ENCODE measurements around the gene HSF4. TPM values are rescaled to one million over a fixed set of nuclear protein-coding genes. Genes with fewer than 3 reads are reported as not detected.

HSF4 gene
- total RNA-seq, 1 experiment from 2014 or later: 57.1 TPM

DNA sequence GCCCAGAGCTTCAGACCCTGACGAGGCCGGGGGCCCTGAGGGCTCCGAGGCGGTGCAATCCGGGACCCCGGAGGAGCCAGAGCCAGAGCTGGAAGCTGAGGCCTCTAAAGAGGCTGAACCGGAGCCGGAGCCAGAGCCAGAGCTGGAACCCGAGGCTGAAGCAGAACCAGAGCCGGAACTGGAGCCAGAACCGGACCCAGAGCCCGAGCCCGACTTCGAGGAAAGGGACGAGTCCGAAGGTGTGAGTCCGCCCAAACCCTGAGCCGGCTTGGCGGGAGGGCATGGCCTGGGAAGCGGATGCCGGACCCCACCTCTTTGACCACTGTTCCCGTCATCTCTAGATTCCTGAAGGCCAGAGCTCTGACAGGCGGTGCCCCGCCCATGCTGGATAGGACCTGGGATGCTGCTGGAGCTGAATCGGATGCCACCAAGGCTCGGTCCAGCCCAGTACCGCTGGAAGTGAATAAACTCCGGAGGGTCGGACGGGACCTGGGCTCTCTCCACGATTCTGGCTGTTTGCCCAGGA lies 10.2 kb downstream of the HSF4 start:
- intact Hi-C loops (cut with micrococcal nuclease; ENCODE audit: unreplicated experiment): no loop called here
- BruUV-seq (replicated peaks): no TSS peak
- no peak for DNase-seq
- Mint-ChIP-seq H3K36me3 (ENCODE audit: insufficient read depth, unreplicated experiment) (peaks cover 56% of the 10 kb centered on the region), H3K27ac (ENCODE audit: unreplicated experiment) (no peak overlapping the region), H3K27me3 (ENCODE audit: unreplicated experiment) (no peaks in the 10 kb centered on the region), H3K9me3 (ENCODE audit: low read depth, unreplicated experiment) (no peaks in the 10 kb centered on the region), H3K4me1 (ENCODE audit: low read depth, unreplicated experiment) (peaks cover 60% of the 10 kb centered on the region), H3K4me3 (ENCODE audit: low read depth, unreplicated experiment) (peak overlapping the region; percentile 89)
- CTCF ChIA-PET: interaction anchor here (0.8 to 2.0 kb wide), 6 partner anchors 10 to 221 kb away, joined by 3 to 7 read pairs (median 4); partner anchors contain the start of genes FBXL8 and TRADD
- TF ChIP-seq, protein P1, sequence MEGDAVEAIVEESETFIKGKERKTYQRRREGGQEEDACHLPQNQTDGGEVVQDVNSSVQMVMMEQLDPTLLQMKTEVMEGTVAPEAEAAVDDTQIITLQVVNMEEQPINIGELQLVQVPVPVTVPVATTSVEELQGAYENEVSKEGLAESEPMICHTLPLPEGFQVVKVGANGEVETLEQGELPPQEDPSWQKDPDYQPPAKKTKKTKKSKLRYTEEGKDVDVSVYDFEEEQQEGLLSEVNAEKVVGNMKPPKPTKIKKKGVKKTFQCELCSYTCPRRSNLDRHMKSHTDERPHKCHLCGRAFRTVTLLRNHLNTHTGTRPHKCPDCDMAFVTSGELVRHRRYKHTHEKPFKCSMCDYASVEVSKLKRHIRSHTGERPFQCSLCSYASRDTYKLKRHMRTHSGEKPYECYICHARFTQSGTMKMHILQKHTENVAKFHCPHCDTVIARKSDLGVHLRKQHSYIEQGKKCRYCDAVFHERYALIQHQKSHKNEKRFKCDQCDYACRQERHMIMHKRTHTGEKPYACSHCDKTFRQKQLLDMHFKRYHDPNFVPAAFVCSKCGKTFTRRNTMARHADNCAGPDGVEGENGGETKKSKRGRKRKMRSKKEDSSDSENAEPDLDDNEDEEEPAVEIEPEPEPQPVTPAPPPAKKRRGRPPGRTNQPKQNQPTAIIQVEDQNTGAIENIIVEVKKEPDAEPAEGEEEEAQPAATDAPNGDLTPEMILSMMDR (IDR thresholded peaks at IDR 0.05; ENCODE audit: unreplicated experiment): no peak

DNA sequence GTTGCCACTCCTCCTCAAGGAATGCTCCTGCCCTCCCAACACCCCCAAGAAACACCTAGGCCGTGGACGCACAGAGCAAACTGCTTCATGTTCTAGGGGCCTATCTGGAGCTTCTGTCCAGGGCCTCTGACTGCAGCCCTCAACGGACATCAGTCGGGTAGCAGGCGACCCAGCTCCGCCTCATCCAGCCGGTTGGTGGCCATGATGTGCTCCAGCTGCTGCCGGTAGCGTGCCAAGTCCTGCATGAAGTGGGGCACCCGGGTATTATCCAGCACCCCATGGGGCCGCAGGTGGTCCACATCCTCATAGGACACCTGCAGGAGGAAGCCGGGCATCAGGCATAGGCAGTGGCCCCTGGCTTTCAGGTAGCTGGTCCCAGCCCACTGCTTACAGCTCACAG lies 12.1 kb downstream of the HSF4 start:
- Mint-ChIP-seq H3K36me3 (ENCODE audit: insufficient read depth, unreplicated experiment) (peaks cover 46% of the 10 kb centered on the region), H3K27ac (ENCODE audit: unreplicated experiment) (no peak overlapping the region), H3K4me1 (ENCODE audit: low read depth, unreplicated experiment) (peaks cover 42% of the 10 kb centered on the region), H3K27me3 (ENCODE audit: unreplicated experiment) (no peaks in the 10 kb centered on the region), H3K9me3 (ENCODE audit: low read depth, unreplicated experiment) (no peaks in the 10 kb centered on the region), H3K4me3 (ENCODE audit: low read depth, unreplicated experiment) (no peak overlapping the region)
- TF ChIP-seq, protein P1 (IDR thresholded peaks at IDR 0.05; ENCODE audit: unreplicated experiment): no peak
- CTCF ChIA-PET: interaction anchor here (0.7 kb wide), 1 partner anchor 215 kb away, joined by 3 read pairs; no protein-coding TSS in a partner anchor
- no TSS peak for BruUV-seq (replicated peaks)
- no peak for DNase-seq
- intact Hi-C loops (cut with micrococcal nuclease; ENCODE audit: unreplicated experiment): no loop called here

DNA sequence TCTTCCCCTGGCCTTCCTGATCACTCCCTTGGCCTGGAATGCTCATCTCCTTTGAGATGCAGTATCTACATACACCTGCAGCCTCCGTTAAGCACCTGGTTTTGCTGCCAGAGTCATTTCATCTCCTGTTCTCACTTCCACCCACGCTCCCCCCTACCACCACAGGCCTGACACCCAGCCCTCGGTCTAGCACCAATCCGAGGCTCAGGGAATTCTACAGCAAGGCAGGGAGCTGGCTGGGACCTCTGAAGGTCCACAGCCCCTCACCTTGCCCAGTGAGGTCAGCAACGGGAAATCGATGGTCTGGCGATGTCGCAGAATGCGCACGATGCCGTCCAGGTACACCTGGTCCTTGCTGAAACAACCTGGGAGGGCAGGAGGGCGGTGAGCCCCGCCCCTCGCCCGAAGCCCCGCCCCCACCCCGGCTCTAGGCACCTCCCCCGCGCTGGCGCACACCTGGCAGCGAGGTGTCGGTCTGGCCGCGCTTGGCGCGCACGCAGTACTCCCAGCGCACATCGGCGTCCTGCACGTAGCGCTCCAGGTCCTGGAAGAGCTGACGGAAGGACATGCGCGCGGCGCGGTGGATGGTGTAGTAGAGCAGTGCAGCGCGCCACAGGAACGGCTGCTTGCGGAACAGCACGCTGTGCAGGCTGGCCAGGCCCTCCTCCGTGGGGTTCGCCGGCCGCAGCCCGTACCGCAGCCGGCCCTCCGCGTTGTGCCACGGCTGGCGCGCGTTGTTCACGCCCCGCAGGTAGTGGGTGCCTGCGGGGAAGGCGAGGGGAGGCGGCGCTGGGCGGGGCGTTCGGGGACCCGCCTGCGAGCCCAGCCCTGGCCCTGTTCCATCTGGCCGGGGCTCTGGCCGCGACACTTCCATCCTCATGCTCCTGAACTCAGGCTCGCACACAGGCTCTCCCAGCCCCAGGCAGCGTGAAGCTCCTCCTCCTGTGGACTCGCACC lies 13.5 kb downstream of the HSF4 start:
- Mint-ChIP-seq H3K9me3 (ENCODE audit: low read depth, unreplicated experiment) (no peaks in the 10 kb centered on the region), H3K36me3 (ENCODE audit: insufficient read depth, unreplicated experiment) (peaks cover 40% of the 10 kb centered on the region), H3K27me3 (ENCODE audit: unreplicated experiment) (no peaks in the 10 kb centered on the region), H3K4me3 (ENCODE audit: low read depth, unreplicated experiment) (peak overlapping the region; percentile 72), H3K4me1 (ENCODE audit: low read depth, unreplicated experiment) (peaks cover 40% of the 10 kb centered on the region), H3K27ac (ENCODE audit: unreplicated experiment) (peak overlapping the region; percentile 29)
- BruUV-seq (replicated peaks): no TSS peak
- intact Hi-C loops (cut with micrococcal nuclease; ENCODE audit: unreplicated experiment): no loop called here
- DNase-seq: peak; percentile 91
- TF ChIP-seq, protein P1 (IDR thresholded peaks at IDR 0.05; ENCODE audit: unreplicated experiment): no peak
- CTCF ChIA-PET: interaction anchor here (0.6 to 1.4 kb wide), 8 partner anchors 15 to 344 kb away, joined by 3 to 7 read pairs (median 4); partner anchors contain the start of genes FBXL8 and TRADD

DNA sequence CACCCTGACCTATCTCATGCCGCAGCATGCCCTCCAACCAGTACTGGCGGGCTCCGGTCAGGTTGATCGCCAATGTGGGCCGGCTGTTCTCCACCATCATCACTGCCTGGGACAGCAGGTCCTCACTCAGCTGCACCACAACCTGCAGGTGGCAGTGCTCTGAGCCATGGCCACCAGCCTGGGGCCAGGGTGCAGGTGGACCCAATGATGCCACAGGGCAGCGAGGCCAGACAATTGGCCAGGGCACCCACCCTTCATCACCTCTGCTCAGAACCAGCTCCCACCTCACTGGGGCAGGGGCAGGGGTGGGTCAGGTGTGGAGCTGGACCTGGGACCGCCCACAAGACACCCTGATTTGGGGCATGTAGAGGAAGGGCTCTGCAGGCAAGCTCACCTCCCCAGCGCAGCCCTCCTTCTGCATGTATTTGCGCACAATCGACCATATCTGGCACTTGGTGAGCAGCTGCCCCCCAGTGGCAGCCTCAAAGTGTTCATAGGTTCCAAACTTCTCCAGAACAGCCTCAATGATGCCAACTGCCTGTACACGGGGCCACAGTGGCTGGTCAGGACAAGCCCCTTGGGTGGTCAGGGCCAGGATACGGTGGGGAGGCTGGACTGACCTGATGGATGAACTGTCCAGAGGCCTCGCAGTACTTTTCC lies 15.0 kb downstream of the HSF4 start:
- Mint-ChIP-seq H3K4me3 (ENCODE audit: low read depth, unreplicated experiment) (no peak overlapping the region), H3K36me3 (ENCODE audit: insufficient read depth, unreplicated experiment) (peaks cover 25% of the 10 kb centered on the region), H3K4me1 (ENCODE audit: low read depth, unreplicated experiment) (peaks cover 29% of the 10 kb centered on the region), H3K9me3 (ENCODE audit: low read depth, unreplicated experiment) (no peaks in the 10 kb centered on the region), H3K27me3 (ENCODE audit: unreplicated experiment) (no peaks in the 10 kb centered on the region), H3K27ac (ENCODE audit: unreplicated experiment) (no peak overlapping the region)
- intact Hi-C loops (cut with micrococcal nuclease; ENCODE audit: unreplicated experiment): no loop called here
- TF ChIP-seq, protein P1 (IDR thresholded peaks at IDR 0.05; ENCODE audit: unreplicated experiment): no peak
- DNase-seq: no peak
- CTCF ChIA-PET: interaction anchor here (1.4 kb wide), 1 partner anchor 23 kb away, joined by 4 read pairs; no protein-coding TSS in a partner anchor
- BruUV-seq (replicated peaks): no TSS peak

Data from Calu3 (cell line).